HFF-Myc (cell line): Measurements from ENCODE around the gene SNRNP27.
"Not testable (repeated sequence)": the region's sequence is repeated elsewhere in the genome, so short reads cannot be mapped to it uniquely, and the experiment has no call there.

ENCODE experiments used
- DNase-seq: peaks from one replicate; pipeline ENCODE4 v3.0.0-alpha.2; 2011; ENCODE audit warnings: low read depth; ENCODE audit errors: extremely low read depth
- H3K4me3 ChIP-seq: replicated peaks from 2 replicates; pipeline ENCODE4 v1.5.1; 2011; ENCODE audit warnings: low read depth, mild to moderate bottlenecking, control low read depth, low read length
- TF ChIP-seq, protein P1 (sequence below): IDR thresholded peaks from 2 replicates; pipeline ENCODE4 v1.5.1; 2012; ENCODE audit warnings: mild to moderate bottlenecking, low read depth, low read length, control low read depth; ENCODE audit errors: missing control alignments

The SNRNP27 gene

DNA sequence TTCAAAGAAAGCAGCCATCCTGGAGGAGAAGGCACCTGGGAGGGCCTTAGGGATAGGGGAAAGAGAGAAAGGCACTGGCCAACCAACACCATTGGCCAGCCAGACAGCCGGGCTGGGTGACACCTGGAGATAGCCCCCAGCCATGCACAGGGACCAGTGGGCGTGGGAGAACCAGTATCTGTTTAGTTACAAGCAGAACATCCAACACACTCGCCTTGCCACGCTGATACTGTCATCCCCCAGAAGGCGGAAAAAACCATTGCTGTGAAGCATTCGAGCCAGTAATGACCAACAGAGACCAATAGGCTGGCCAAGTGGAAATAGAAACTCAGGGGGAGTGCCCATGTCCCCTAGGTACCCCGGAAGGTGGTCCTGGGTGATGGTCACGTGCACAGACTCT is 52.2 kb downstream of the SNRNP27 start:
- DNase-seq, result no peak
- TF ChIP-seq, protein P1, sequence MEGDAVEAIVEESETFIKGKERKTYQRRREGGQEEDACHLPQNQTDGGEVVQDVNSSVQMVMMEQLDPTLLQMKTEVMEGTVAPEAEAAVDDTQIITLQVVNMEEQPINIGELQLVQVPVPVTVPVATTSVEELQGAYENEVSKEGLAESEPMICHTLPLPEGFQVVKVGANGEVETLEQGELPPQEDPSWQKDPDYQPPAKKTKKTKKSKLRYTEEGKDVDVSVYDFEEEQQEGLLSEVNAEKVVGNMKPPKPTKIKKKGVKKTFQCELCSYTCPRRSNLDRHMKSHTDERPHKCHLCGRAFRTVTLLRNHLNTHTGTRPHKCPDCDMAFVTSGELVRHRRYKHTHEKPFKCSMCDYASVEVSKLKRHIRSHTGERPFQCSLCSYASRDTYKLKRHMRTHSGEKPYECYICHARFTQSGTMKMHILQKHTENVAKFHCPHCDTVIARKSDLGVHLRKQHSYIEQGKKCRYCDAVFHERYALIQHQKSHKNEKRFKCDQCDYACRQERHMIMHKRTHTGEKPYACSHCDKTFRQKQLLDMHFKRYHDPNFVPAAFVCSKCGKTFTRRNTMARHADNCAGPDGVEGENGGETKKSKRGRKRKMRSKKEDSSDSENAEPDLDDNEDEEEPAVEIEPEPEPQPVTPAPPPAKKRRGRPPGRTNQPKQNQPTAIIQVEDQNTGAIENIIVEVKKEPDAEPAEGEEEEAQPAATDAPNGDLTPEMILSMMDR, result no peak

GRCh38 chr2:69946351-69947324 is 52.9 kb downstream of the SNRNP27 start:
- TF ChIP-seq, protein P1, result no peak
- no peak for DNase-seq
- no peak overlapping the region for H3K4me3 ChIP-seq

More for the DNA sequence above, 52.2 kb downstream of the SNRNP27 start:
- no peak overlapping the region for H3K4me3 ChIP-seq

GRCh38 chr2:69947325-69947931 is 53.7 kb downstream of the SNRNP27 start:
- TF ChIP-seq, protein P1, result no peak
- DNase-seq, result no peak
- H3K4me3 ChIP-seq, result no peak overlapping the region

DNA sequence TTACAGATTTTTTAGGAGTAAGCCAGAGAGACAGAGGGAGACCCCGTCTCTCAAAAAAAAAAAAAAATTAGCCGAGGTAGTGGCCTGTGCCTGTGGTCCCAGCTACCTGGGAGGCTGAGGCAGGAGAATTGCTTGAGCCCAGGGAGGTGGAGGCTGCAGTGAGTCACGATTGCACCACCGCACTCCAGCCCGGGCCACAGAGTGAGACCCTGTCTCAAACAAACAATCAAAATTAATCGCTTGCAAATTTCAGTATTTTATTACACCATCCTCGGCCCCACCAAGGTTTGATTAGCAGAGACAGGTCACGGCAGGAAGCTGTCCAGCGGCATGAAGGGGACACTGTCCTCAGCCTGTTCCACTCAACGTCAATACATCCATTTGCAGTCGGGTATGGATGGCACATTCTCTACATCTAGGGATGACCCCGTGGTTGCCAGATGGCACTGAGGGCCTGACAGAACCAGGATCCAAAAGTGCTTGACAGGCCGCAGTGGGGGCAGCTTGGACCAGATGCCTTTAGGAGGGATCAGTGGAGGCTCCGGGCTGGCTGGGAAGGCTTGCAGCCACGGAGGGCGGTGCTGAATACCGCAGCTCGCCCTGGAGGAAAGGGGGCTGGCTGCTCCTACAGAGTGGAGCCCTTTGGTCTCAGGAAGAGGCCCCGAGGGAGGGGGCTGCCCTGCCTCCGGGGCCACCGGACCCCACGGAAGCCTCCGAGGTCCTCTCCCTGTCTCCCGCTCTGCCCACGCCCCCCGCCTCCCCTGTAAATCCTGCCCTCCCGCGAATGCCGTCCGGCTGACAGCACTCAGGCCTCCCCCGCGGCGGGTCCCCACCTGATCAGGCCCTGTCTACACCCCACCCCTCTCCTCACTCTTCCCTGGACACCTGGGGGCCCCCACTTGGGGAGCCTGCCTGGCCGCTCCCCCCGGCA is 54.5 kb downstream of the SNRNP27 start:
- no peak overlapping the region for H3K4me3 ChIP-seq
- TF ChIP-seq, protein P1, result no peak
- no peak for DNase-seq

DNA sequence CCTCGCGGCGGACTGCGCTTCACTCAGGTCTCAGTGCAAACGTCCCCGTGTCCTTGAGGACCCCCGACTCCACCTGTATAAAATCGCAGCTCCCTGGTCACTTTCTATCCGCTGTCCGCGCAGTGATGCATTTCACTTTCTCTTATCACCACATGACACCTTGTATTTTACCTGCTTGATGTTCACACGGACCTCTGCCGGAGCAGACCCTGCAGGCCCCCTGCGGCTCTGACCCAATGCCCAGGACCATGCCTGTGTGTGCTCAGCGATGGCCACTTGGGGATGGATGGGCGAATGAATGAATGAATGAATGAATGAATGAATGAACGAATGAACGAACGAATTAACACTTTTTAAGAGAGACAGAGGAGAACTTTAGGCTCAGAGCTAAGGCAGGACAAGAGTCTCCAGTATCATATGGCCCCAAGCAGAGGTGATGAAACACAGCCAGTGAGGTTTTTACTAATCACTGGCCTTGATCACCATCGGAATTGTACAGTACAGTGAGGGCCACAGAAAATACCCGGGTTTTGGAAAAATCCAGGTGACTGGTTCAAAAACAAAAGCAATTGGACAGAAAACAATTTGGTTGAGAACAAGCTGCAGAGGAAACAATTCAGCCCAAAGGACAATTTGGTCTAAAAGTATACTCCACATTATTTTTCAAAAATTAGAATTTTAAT is 55.3 kb downstream of the SNRNP27 start:
- TF ChIP-seq, protein P1, result no peak
- DNase-seq, result no peak
- H3K4me3 ChIP-seq, result no peak overlapping the region

DNA sequence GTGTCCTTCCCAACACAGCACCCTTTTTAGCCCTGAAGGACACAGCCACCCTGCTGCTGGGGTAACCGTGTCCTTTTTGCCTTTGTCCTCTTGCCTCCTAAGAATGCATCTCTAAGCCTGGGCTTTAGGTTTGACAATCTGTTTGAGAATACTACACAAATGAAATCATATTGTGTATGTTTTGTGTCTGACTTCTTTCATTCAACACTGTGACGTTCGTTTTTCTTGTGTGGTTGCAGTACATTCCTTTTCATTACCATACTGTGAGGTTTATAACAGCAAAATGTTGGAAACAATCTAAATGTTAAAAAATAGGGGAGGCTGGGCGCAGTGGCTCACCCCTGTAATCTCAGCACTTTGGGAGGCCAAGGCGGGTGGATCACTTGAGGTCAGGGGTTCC is 56.5 kb downstream of the SNRNP27 start:
- DNase-seq, result no peak
- TF ChIP-seq, protein P1, result no peak
- no peak overlapping the region for H3K4me3 ChIP-seq

GRCh38 chr2:69950671-69951070 is 56.9 kb downstream of the SNRNP27 start:
- H3K4me3 ChIP-seq, DNase-seq: not testable (repeated sequence)
